BE2C (cell line): Measurements from ENCODE around the gene PLPP4. TPM values are rescaled to one million over a fixed set of nuclear protein-coding genes. Genes with fewer than 3 reads are reported as not detected.

Experiments
- DNase-seq: peaks from one replicate; pipeline ENCODE4 v3.0.0-alpha.2; 2020
- H3K27me3 ChIP-seq: fragments of 250-450 bp; sonication (Bioruptor Pico); 2 replicates; pipeline ENCODE4 v1.5.1; 2020; ENCODE audit warnings: mild to moderate bottlenecking
- H3K36me3 ChIP-seq: fragments of 250-450 bp; sonication (Bioruptor Pico); 2 replicates; pipeline ENCODE4 v1.5.1; 2020; ENCODE audit warnings: mild to moderate bottlenecking
- H3K4me1 ChIP-seq: fragments of 250-450 bp; sonication (Bioruptor Pico); 2 replicates; pipeline ENCODE4 v1.5.1; 2020
- H3K4me3 ChIP-seq: 2 replicates; pipeline ENCODE4 v1.5.1; 2011; ENCODE audit warnings: low read depth, low read length
- H3K9me3 ChIP-seq: fragments of 250-450 bp; sonication (Bioruptor Pico); 2 replicates; pipeline ENCODE4 v1.5.1; 2020
- CTCF ChIP-seq: IDR thresholded peaks from 2 replicates; pipeline ENCODE4 v1.5.1; 2012; ENCODE audit warnings: mild to moderate bottlenecking, low read depth, low read length
- polyA plus RNA-seq: library from polyadenylated mRNA; unstranded; fragments of >200 nt; gene quantifications from one replicate; pipeline ENCODE4 v1.2.1, GENCODE V29; 2012; ENCODE audit warnings: low read depth, missing spikeins; ENCODE audit not compliant: insufficient read length, insufficient read depth

The PLPP4 gene
- polyA plus RNA-seq = 3.8 TPM

- Histone ChIP-seq H3K4me1 (peaks cover 4% of the 10 kb centered on the region), H3K27me3 (peaks cover 6% of the 10 kb centered on the region), H3K9me3 (no peaks in the 10 kb centered on the region), H3K36me3 (no peaks in the 10 kb centered on the region), H3K4me3 (peak within 1 kb of the TSS; percentile 64)
- TF ChIP-seq CTCF = no peak
- peak; percentile 74 for DNase-seq
Observed at GRCh38 chr10:120456626-120457430, at the start of gene PLPP4. Gene PLPP4, plus strand, starts transcription at chr10:120457227. Its CDS starts 79 bp downstream, at chr10:120457306.

GRCh38 chr10:120409816-120410215 is 47.2 kb upstream of the PLPP4 start:
- Histone ChIP-seq H3K27me3 (no peaks in the 10 kb centered on the region), H3K4me1 (no peaks in the 10 kb centered on the region), H3K4me3 (no peak overlapping the region), H3K36me3 (no peaks in the 10 kb centered on the region), H3K9me3 (no peaks in the 10 kb centered on the region)
- no peak for TF ChIP-seq CTCF
- no peak for DNase-seq

GRCh38 chr10:120414946-120415345 is 42.1 kb upstream of the PLPP4 start:
- no peaks in the 10 kb centered on the region for H3K4me1 ChIP-seq
- no peak for DNase-seq
- no peaks in the 10 kb centered on the region for H3K9me3 ChIP-seq
- no peak for TF ChIP-seq CTCF
- H3K27me3 ChIP-seq = no peaks in the 10 kb centered on the region
- H3K36me3 ChIP-seq = no peaks in the 10 kb centered on the region
- no peak overlapping the region for H3K4me3 ChIP-seq

- Histone ChIP-seq H3K4me3 (no peak overlapping the region), H3K36me3 (no peaks in the 10 kb centered on the region), H3K4me1 (no peaks in the 10 kb centered on the region), H3K27me3 (no peaks in the 10 kb centered on the region), H3K9me3 (no peaks in the 10 kb centered on the region)
- TF ChIP-seq CTCF = no peak
- DNase-seq = no peak
Observed at GRCh38 chr10:120415709-120416330, 41.2 kb upstream of the PLPP4 start.

GRCh38 chr10:120420421-120420820 is 36.6 kb upstream of the PLPP4 start:
- Histone ChIP-seq H3K27me3 (no peaks in the 10 kb centered on the region), H3K36me3 (no peaks in the 10 kb centered on the region), H3K9me3 (no peaks in the 10 kb centered on the region), H3K4me1 (peaks cover 5% of the 10 kb centered on the region; the same call in 1 of the 2 replicates), H3K4me3 (no peak overlapping the region)
- DNase-seq = no peak
- TF ChIP-seq CTCF = no peak

- no peak for DNase-seq
- Histone ChIP-seq H3K4me3 (no peak overlapping the region), H3K9me3 (no peaks in the 10 kb centered on the region), H3K36me3 (no peaks in the 10 kb centered on the region), H3K4me1 (peaks cover 5% of the 10 kb centered on the region; the same call in 1 of the 2 replicates), H3K27me3 (no peaks in the 10 kb centered on the region)
- TF ChIP-seq CTCF = no peak
Observed at GRCh38 chr10:120421250-120421649, 35.8 kb upstream of the PLPP4 start.
